Stomach (tissue), 9 donors: ENCODE measurements around the gene ADAMTS10. TPM values are rescaled to one million over a fixed set of nuclear protein-coding genes. Genes with fewer than 3 reads are reported as not detected.
"Not testable (repeated sequence)": the region's sequence is repeated elsewhere in the genome, so short reads cannot be mapped to it uniquely, and the experiment has no call there.

Experiments used
- DNase-seq, 2 donors: peaks; one replicate each; pipeline versions ENCODE4 v3.0.0 to v3.0.0-alpha.2; 2013 to 2019
- H3K27ac ChIP-seq, 5 donors: fragments of 200-600 bp in 4 of 5; sonication (generic) in 4 of 5; one replicate each; pipeline ENCODE4 v1.5.1; 2013 to 2019; ENCODE audit warnings: mild to moderate bottlenecking in 1 of 5, moderate library complexity in 1 of 5
- H3K27me3 ChIP-seq, 3 donors: fragments of 200-600 bp; sonication (generic); one replicate each; pipeline ENCODE4 v1.5.1; 2017 to 2019; ENCODE audit warnings: mixed run types in 1 of 3
- H3K36me3 ChIP-seq, 4 donors: fragments of 200-600 bp; sonication (generic); 1 replicate in 3 of 4; 2 replicates in 1 of 4; pipeline ENCODE4 v1.5.1; 2016 to 2019
- H3K4me1 ChIP-seq, 4 donors: fragments of 200-600 bp; sonication (generic); one replicate each; pipeline ENCODE4 v1.5.1; 2016 to 2019
- H3K4me3 ChIP-seq, 4 donors: fragments of 200-600 bp; sonication (generic) in 3 of 4; one replicate each; pipeline ENCODE4 v1.5.1; 2016 to 2019; ENCODE audit warnings: mild to moderate bottlenecking in 1 of 4
- H3K9me3 ChIP-seq, 4 donors: fragments of 200-600 bp; sonication (generic); one replicate each; pipeline ENCODE4 v1.5.1; 2016 to 2019
- CTCF ChIP-seq, 7 experiments: fragments of 450-650 bp in 4 of 7; fragments of 200-600 bp in 3 of 7; sonication (generic) in 3 of 7; IDR thresholded peaks; one replicate each; pipeline ENCODE4 v1.5.1; 2016 to 2019; ENCODE audit warnings: antibody characterized with exemption in 7 of 7, control low read depth in 2 of 7, mild to moderate bottlenecking in 1 of 7
- EP300 ChIP-seq: sonication (generic); formaldehyde crosslinking; IDR thresholded peaks from one replicate; pipeline ENCODE4 v1.6.1; 2017; ENCODE audit warnings: antibody characterized with exemption
- POLR2A ChIP-seq, 4 donors: fragments of 450-650 bp; IDR thresholded peaks; one replicate each; pipeline ENCODE4 v1.6.1; 2016; ENCODE audit warnings: antibody characterized with exemption in 4 of 4, control low read depth in 2 of 4, mild to moderate bottlenecking in 1 of 4, moderate library complexity in 1 of 4
- POLR2AphosphoS5 ChIP-seq, 3 donors: sonication (generic); formaldehyde crosslinking; IDR thresholded peaks; one replicate each; pipeline ENCODE4 v1.6.1; 2016; ENCODE audit warnings: antibody characterized with exemption in 3 of 3
- WGBS, 5 donors: extraction: QIAGEN DNeasy Blood & Tissue Kit in 3 of 5; methylation state at CpG; one replicate each; pipeline versions ENCODE4 v1.1.5 to v1.1.7; 2013 to 2018; 5-methylcytosine and 5-hydroxymethylcytosine counted together
- intact Hi-C: fragments of 100-400 bp; cut with DNase I; formaldehyde crosslinking; loops from one replicate; pipeline ENCODE4 v1.15.1; 2023; ENCODE audit warnings: low total_unique reads
- polyA plus RNA-seq, 3 donors: library from polyadenylated mRNA; stranded (reverse); fragments of 200-250 nt; gene quantifications; one replicate each; pipeline ENCODE4 v1.2.3, GENCODE V29; 2013
- total RNA-seq, 5 donors: library from RNA; depleted of rRNA; stranded (reverse); fragments of >200 nt; gene quantifications; one replicate each; pipeline versions ENCODE4 v1.1.0 to v1.2.3, GENCODE V29; 2014 to 2016
- donor health status: healthy with polysubstance abuse.
- donor health status: Bipolar disorder and iron deficiency.
- donor health status: healthy.

ADAMTS10 gene
- total and polyA plus RNA-seq, 8 donors: 1.9 to 28.5 (median 7.6) TPM

GRCh38 chr19:8629996-8630683 lies 19.6 kb upstream of the ADAMTS10 start, which contains the start of gene NFILZ:
Gene NFILZ (plus strand): TSS chr19:8630633. CDS start chr19:8676766, 46,133 bp downstream.
- no peak for DNase-seq
- no peaks in the 10 kb centered on the region for H3K27me3 ChIP-seq
- 87 to 92% (median 91%) methylated on average over 10 to 11 of the region's 11 CpGs for WGBS, 5 donors
- H3K27ac ChIP-seq: peak within 1 kb of the TSS in 2 of 5 donors; percentile 26 to 59
- intact Hi-C loops: no loop called here
- no peaks in the 10 kb centered on the region for H3K36me3 ChIP-seq
- no peak within 1 kb of the TSS for H3K4me3 ChIP-seq
- peaks cover 0 to 27% (median 9%) of the 10 kb centered on the region in 4 donors for H3K9me3 ChIP-seq
- H3K4me1 ChIP-seq: peaks cover 0 to 11% (median 0%) of the 10 kb centered on the region in 4 donors
- TF ChIP-seq CTCF (IDR thresholded peaks at IDR 0.05) (no peak), POLR2AphosphoS5 (IDR thresholded peaks at IDR 0.05) (no peak), POLR2A (IDR thresholded peaks at IDR 0.05) (no peak), EP300 (no peak)

- Histone ChIP-seq H3K4me1 (peaks cover 0 to 11% (median 0%) of the 10 kb centered on the region in 4 donors), H3K27me3 (no peaks in the 10 kb centered on the region), H3K27ac (no peak overlapping the region), H3K36me3 (no peaks in the 10 kb centered on the region), H3K4me3 (no peak overlapping the region), H3K9me3 (peaks cover 0 to 27% (median 9%) of the 10 kb centered on the region in 4 donors)
- TF ChIP-seq POLR2A (IDR thresholded peaks at IDR 0.05) (no peak), EP300 (no peak), CTCF (IDR thresholded peaks at IDR 0.05) (no peak), POLR2AphosphoS5 (IDR thresholded peaks at IDR 0.05) (no peak)
- WGBS, 5 donors: 56 to 74% (median 67%) methylated on average over 2 of the region's 2 CpGs
- no peak for DNase-seq
- intact Hi-C loops: no loop called here
Observed at GRCh38 chr19:8629184-8629583, 18.7 kb upstream of the ADAMTS10 start.

GRCh38 chr19:8626842-8627241 lies 16.3 kb upstream of the ADAMTS10 start:
- WGBS, 5 donors: 72 to 77% (median 74%) methylated on average over 8 of the region's 8 CpGs

GRCh38 chr19:8622886-8623285 lies 12.4 kb upstream of the ADAMTS10 start:
- H3K36me3 ChIP-seq, DNase-seq, H3K4me3 ChIP-seq, H3K27ac ChIP-seq, intact Hi-C loops, H3K9me3 ChIP-seq, H3K4me1 ChIP-seq: not testable (repeated sequence)
- 48 to 54% (median 53%) methylated on average over 4 of the region's 4 CpGs for WGBS, 5 donors
- peaks cover 0 to 15% (median 0%) of the 10 kb centered on the region in 3 donors for H3K27me3 ChIP-seq

More at GRCh38 chr19:8626842-8627241, 16.3 kb upstream of the ADAMTS10 start:
- TF ChIP-seq CTCF (IDR thresholded peaks at IDR 0.05) (no peak), POLR2A (IDR thresholded peaks at IDR 0.05) (no peak), EP300 (no peak), POLR2AphosphoS5 (IDR thresholded peaks at IDR 0.05) (no peak)
- Histone ChIP-seq H3K4me3 (no peak overlapping the region), H3K27me3 (no peaks in the 10 kb centered on the region), H3K27ac (no peak overlapping the region), H3K4me1 (peaks cover 0 to 8% (median 0%) of the 10 kb centered on the region in 4 donors), H3K9me3 (peaks cover 0 to 27% (median 9%) of the 10 kb centered on the region in 4 donors), H3K36me3 (no peaks in the 10 kb centered on the region)
- intact Hi-C loops: no loop called here
- no peak for DNase-seq

- Histone ChIP-seq H3K27me3 (peaks cover 0 to 28% (median 0%) of the 10 kb centered on the region in 3 donors), H3K36me3 (no peaks in the 10 kb centered on the region), H3K27ac (no peak overlapping the region), H3K4me1 (peaks cover 0 to 2% (median 0%) of the 10 kb centered on the region in 4 donors), H3K4me3 (no peak overlapping the region), H3K9me3 (no peaks in the 10 kb centered on the region)
- intact Hi-C loops: no loop called here
- no peak for DNase-seq
- TF ChIP-seq CTCF (IDR thresholded peaks at IDR 0.05) (no peak), POLR2A (IDR thresholded peaks at IDR 0.05) (no peak)
- 47 to 62% (median 58%) methylated on average over 8 of the region's 8 CpGs for WGBS, 5 donors
Observed at GRCh38 chr19:8618751-8619150, 8.2 kb upstream of the ADAMTS10 start.
